ENCODE data around the gene IQSEC1. TPM values are rescaled to one million over a fixed set of nuclear protein-coding genes. Genes with fewer than 3 reads are reported as not detected.

IQSEC1 gene
- total RNA-seq, 1 experiment from 2014 or later: 13.0 TPM

DNA sequence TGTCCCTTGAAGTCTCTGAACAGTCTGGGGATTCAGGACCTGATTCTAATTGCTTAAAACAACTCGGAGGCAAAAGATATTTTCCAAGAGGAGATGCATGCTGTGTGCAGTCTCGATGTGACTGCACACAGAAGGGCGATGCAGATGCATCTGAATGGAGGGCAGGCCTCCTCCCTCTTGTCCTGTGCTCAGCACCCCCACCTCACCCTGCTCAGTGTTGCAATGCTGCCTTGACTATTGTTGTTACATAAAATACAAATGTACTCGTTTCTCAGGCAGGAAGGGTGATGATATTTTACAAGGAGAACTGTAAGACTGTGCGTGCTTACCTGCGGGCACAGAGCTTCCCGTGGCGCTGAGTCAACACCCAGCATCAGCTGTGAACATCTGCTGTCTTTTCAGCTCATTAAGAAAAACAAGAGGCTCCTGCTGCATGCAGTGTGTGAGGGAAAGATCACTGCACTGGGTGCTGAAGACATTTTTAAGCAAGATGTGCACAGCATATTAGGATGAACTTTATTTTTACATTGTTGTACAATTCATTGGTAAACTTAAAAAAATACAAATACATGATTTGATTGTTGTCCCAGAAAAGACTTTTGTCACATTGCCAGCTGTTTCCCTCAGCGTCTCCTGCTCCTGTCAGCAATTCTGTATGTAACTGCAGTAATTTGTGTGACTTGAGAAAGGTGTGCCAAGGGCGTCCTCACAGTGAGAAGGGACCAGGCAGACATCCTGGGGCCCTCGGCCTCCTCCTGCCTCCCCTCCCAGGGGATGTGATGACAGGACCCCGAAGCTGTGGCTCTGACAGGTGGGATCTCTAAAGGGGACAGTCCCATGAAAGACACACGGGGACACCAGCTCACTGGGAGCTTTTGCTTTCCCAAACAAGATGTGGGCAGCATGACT lies 175.6 kb downstream of the IQSEC1 start:
- no peaks in the 10 kb centered on the region for H3K27me3 ChIP-seq (replicated peaks; ENCODE audit: insufficient read depth, low read depth, low read length, poor library complexity)
- CTCF ChIA-PET: no interaction called here
- no peaks in the 10 kb centered on the region for H3K4me1 ChIP-seq (ENCODE audit: insufficient read depth, low read length, poor library complexity, severe bottlenecking)
- TF ChIP-seq EZH2 (IDR thresholded peaks at IDR 0.05; ENCODE audit: borderline replicate concordance, low read depth, low read length, poor library complexity, severe bottlenecking): no peak
- TF ChIP-seq CTCF (conservative IDR thresholded peaks at IDR 0.05; ENCODE audit: low read depth, low read length): no peak
- intact Hi-C loops (cut with micrococcal nuclease; ENCODE audit: unreplicated experiment): loop anchor here (10.0 kb wide), 3 partner anchors 193 to 763 kb away; no protein-coding TSS in a partner anchor
- no peak for DNase-seq (ENCODE audit: low spot score)
- BruUV-seq (replicated peaks): no TSS peak
- POLR2A ChIA-PET (ENCODE audit: low non-redundant PET): no interaction called here
- no peak overlapping the region for H3K27ac ChIP-seq (ENCODE audit: low read depth, low read length, poor library complexity, severe bottlenecking)
- H3K9me3 ChIP-seq (ENCODE audit: low read depth, low read length, poor library complexity, severe bottlenecking): no peaks in the 10 kb centered on the region
- H3K4me3 ChIP-seq (ENCODE audit: low read depth, low read length, poor library complexity, severe bottlenecking): no peak overlapping the region
- no peaks in the 10 kb centered on the region for H3K36me3 ChIP-seq (ENCODE audit: insufficient read depth, low read length, poor library complexity, severe bottlenecking)

DNA sequence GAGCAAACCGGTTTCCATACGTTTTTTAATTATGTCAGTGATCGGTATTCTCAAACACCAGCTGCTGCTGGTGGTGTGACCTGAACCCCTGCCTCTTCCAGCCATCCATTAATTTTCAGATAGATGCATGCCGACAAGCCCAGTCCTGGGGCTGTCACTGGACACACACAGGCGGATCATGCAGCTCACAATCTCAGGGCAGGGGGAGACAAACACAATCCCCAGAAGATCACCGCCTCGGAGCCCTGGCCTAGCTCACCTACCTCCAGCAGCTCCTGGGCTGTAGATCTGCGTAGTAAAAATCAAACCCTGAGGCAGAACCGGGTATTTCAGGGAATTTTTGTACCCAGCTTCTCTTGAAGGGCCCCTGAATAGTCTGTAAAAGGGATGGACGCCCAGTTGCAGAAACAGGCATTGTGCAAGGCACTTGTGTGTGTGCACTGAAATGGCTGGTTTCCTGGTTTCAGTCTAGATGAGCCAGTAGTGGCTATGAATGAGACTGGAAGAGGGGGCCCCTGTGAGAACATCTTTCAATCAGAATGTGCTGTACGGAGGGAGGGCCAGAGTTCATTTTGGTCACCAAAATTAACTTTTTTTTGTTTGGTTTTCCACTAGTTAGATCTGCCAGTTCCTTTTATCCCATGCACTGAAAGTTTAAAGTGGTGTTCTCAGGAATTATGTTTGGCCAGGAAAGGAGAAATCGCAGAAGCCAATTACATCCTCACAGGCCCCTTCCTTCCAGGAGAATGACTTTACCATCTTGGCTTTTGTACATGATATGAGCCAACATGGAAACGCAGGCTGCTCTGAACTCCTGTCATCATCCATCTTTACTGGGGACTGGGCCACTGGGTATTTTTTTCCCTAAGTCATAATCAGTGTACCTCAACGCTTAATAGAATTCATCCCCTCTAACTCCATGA lies 176.9 kb downstream of the IQSEC1 start:
- BruUV-seq (replicated peaks): no TSS peak
- no peak overlapping the region for H3K27ac ChIP-seq (ENCODE audit: low read depth, low read length, poor library complexity, severe bottlenecking)

More for the DNA sequence above, 176.9 kb downstream of the IQSEC1 start:
- no peak for DNase-seq (ENCODE audit: low spot score)
- intact Hi-C loops (cut with micrococcal nuclease; ENCODE audit: unreplicated experiment): loop anchor here (10.0 kb wide), 3 partner anchors 192 to 762 kb away; no protein-coding TSS in a partner anchor
- Histone ChIP-seq H3K4me1 (ENCODE audit: insufficient read depth, low read length, poor library complexity, severe bottlenecking) (no peaks in the 10 kb centered on the region), H3K9me3 (ENCODE audit: low read depth, low read length, poor library complexity, severe bottlenecking) (no peaks in the 10 kb centered on the region), H3K27me3 (replicated peaks; ENCODE audit: insufficient read depth, low read depth, low read length, poor library complexity) (no peaks in the 10 kb centered on the region), H3K4me3 (ENCODE audit: low read depth, low read length, poor library complexity, severe bottlenecking) (no peak overlapping the region), H3K36me3 (ENCODE audit: insufficient read depth, low read length, poor library complexity, severe bottlenecking) (no peaks in the 10 kb centered on the region)
- ChIA-PET CTCF (no interaction called here), POLR2A (ENCODE audit: low non-redundant PET) (no interaction called here)
- TF ChIP-seq CTCF (conservative IDR thresholded peaks at IDR 0.05; ENCODE audit: low read depth, low read length): no peak
- TF ChIP-seq EZH2 (IDR thresholded peaks at IDR 0.05; ENCODE audit: borderline replicate concordance, low read depth, low read length, poor library complexity, severe bottlenecking): no peak

Data from A673 (cell line).